HCT116 (cell line): ENCODE data around the gene MYADML2. TPM values are rescaled to one million over a fixed set of nuclear protein-coding genes. Genes with fewer than 3 reads are reported as not detected.

ENCODE experiments used
- ATAC-seq: fragments of 200-7000 bp; cut with Tn5 transposase; 2 replicates; pipeline ENCODE4 v1.9.1; 2020; ENCODE audit warnings: mild to moderate bottlenecking, moderate library complexity
- BruUV-seq: library from RNA; stranded (reverse); fragments of 400-500 nt; replicated peaks from 2 replicates; lab custom pipeline; 2021; lab: Mats Ljungman, UMichigan
- CTCF ChIA-PET: fragments of 300-600 bp; sonication (Branson Sonifier 250); formaldehyde crosslinking; loops from one replicate; lab custom pipeline; 2021; ENCODE audit warnings: antibody characterized with exemption; lab: Charles Lee
- POLR2A ChIA-PET: fragments of 300-600, 350-600 bp; sonication (Branson Sonifier 250); formaldehyde crosslinking; loops from one replicate; lab custom pipeline; 2021; ENCODE audit warnings: antibody characterized with exemption; lab: Charles Lee
- RAD21 ChIA-PET, 2 experiments: fragments of 300-600 bp; sonication (Branson Sonifier 250); formaldehyde crosslinking; loops; one replicate each; lab custom pipeline; 2023; ENCODE audit warnings: low total read pairs in 2 of 2; ENCODE audit not compliant: uncharacterized antibody in 2 of 2, unreplicated experiment in 2 of 2, low non-redundant PET in 1 of 2; lab: Charles Lee
- DNase-seq: peaks from one replicate; pipeline ENCODE4 v3.0.0-alpha.2; 2010; ENCODE audit warnings: low read depth, low spot score
- H2AFZ ChIP-seq: fragments of 200-600 bp; shearing (Covaris generic), sonication (generic); 2 replicates; pipeline ENCODE4 v1.6.1; 2017; ENCODE audit warnings: low read depth, mixed run types, mixed read lengths, antibody characterized with exemption, low read length; ENCODE audit not compliant: poor library complexity, severe bottlenecking
- H3K27ac ChIP-seq: 2 replicates; pipeline ENCODE4 v1.5.1; 2012; ENCODE audit warnings: low read depth, low read length
- H3K27me3 ChIP-seq: fragments of 200-600 bp; sonication (generic); 2 replicates; pipeline ENCODE4 v1.6.1; 2016; ENCODE audit warnings: mixed run types, low read length, mixed read lengths; ENCODE audit not compliant: insufficient read depth
- H3K36me3 ChIP-seq, 2 experiments: fragments of 200-500 bp in 1 of 2; fragments of 200-600 bp in 1 of 2; sonication (Bioruptor generic) in 1 of 2; sonication (generic) in 1 of 2; 2 replicates each; pipeline versions ENCODE4 v1.5.1 to v1.6.1; 2014 to 2016; ENCODE audit warnings: low read length in 2 of 2, inconsistent platforms in 1 of 2, mixed read lengths in 1 of 2, mixed run types in 1 of 2; ENCODE audit not compliant: insufficient read depth in 2 of 2, control insufficient read depth in 1 of 2
- H3K4me1 ChIP-seq, 2 experiments: fragments of 200-600 bp in 1 of 2; sonication (generic) in 1 of 2; 2 replicates each; pipeline versions ENCODE4 v1.5.1 to v1.6.1; 2012 to 2017; ENCODE audit warnings: low read length in 2 of 2, inconsistent platforms in 1 of 2, mild to moderate bottlenecking in 1 of 2, mixed read lengths in 1 of 2, mixed run types in 1 of 2, moderate library complexity in 1 of 2; ENCODE audit not compliant: insufficient read depth in 2 of 2, control insufficient read depth in 1 of 2
- H3K4me2 ChIP-seq: fragments of 200-600 bp; sonication (generic); 2 replicates; pipeline ENCODE4 v1.6.1; 2017; ENCODE audit warnings: mixed run types, low read length, mixed read lengths
- H3K4me3 ChIP-seq, 2 experiments: fragments of 200-600 bp in 1 of 2; sonication (generic) in 1 of 2; replicated peaks in 1 of 2; 2 replicates each; pipeline ENCODE4 v1.5.1; 2011 to 2016; ENCODE audit warnings: low read length in 2 of 2, control low read depth in 1 of 2, low read depth in 1 of 2, mild to moderate bottlenecking in 1 of 2, mixed read lengths in 1 of 2, mixed run types in 1 of 2
- H3K79me2 ChIP-seq: fragments of 200-600 bp; sonication (generic); 2 replicates; pipeline ENCODE4 v1.6.1; 2017; ENCODE audit warnings: mild to moderate bottlenecking, mixed run types, low read length, moderate library complexity, mixed read lengths; ENCODE audit not compliant: insufficient read depth
- H3K9ac ChIP-seq: fragments of 200-600 bp; sonication (generic); 2 replicates; pipeline ENCODE4 v1.6.1; 2016; ENCODE audit warnings: low read length, mixed read lengths
- H3K9me2 ChIP-seq: fragments of 200-600 bp; sonication (generic), shearing (Covaris generic); 2 replicates; pipeline ENCODE4 v1.6.1; 2017; ENCODE audit warnings: mixed run types, mild to moderate bottlenecking, moderate library complexity; ENCODE audit not compliant: insufficient read depth
- H3K9me3 ChIP-seq, 2 experiments: fragments of 200-500 bp in 1 of 2; fragments of 200-600 bp in 1 of 2; sonication (Bioruptor generic) in 1 of 2; sonication (generic) in 1 of 2; 2 replicates each; pipeline ENCODE4 v1.6.1; 2014 to 2017; ENCODE audit warnings: low read length in 2 of 2, mixed read lengths in 2 of 2, inconsistent platforms in 1 of 2, low read depth in 1 of 2, mild to moderate bottlenecking in 1 of 2, mixed run types in 1 of 2, moderate library complexity in 1 of 2; ENCODE audit not compliant: control insufficient read depth in 1 of 2, insufficient read depth in 1 of 2
- H4K20me1 ChIP-seq: fragments of 200-600 bp; sonication (generic), shearing (Covaris generic); 2 replicates; pipeline ENCODE4 v1.6.1; 2017; ENCODE audit warnings: mixed run types, mild to moderate bottlenecking, moderate library complexity; ENCODE audit not compliant: insufficient read depth
- CBX3 ChIP-seq: IDR thresholded peaks from 2 replicates; pipeline ENCODE4 v1.6.1; 2012; ENCODE audit warnings: low read depth
- CEBPB ChIP-seq: IDR thresholded peaks from 2 replicates; pipeline ENCODE4 v1.6.1; 2012; ENCODE audit warnings: low read depth
- CTCF ChIP-seq, 3 experiments: fragments of 200-600 bp in 1 of 3; sonication (generic) in 1 of 3; IDR thresholded peaks in 2 of 3; conservative IDR thresholded peaks in 1 of 3; 2 replicates each; pipeline ENCODE4 v1.5.1; 2012 to 2017; ENCODE audit warnings: low read depth in 2 of 3, low read length in 2 of 3, antibody characterized with exemption in 1 of 3, borderline replicate concordance in 1 of 3, control low read depth in 1 of 3, mild to moderate bottlenecking in 1 of 3, mixed read lengths in 1 of 3, mixed run types in 1 of 3, moderate library complexity in 1 of 3; ENCODE audit not compliant: insufficient read depth in 1 of 3
- REST ChIP-seq: IDR thresholded peaks from 2 replicates; pipeline ENCODE4 v1.6.1; 2012; ENCODE audit warnings: low read depth
- SIN3A ChIP-seq: IDR thresholded peaks from 2 replicates; pipeline ENCODE4 v1.6.1; 2012; ENCODE audit warnings: low read depth
- SP1 ChIP-seq: IDR thresholded peaks from 2 replicates; pipeline ENCODE4 v1.6.1; 2012; ENCODE audit warnings: low read depth
- TCF7L2 ChIP-seq: IDR thresholded peaks from 2 replicates; pipeline ENCODE4 v1.7.0; 2011; ENCODE audit warnings: borderline replicate concordance, inconsistent platforms; ENCODE audit not compliant: insufficient read depth, insufficient read length; ENCODE audit errors: extremely low read depth
- ZFX ChIP-seq: fragments of 450-650 bp; IDR thresholded peaks from 2 replicates; pipeline ENCODE4 v1.6.1; 2017
- intact Hi-C: fragments of 100-400 bp; cut with micrococcal nuclease; formaldehyde crosslinking; loops from 2 replicates; pipeline ENCODE4 v1.10.0; 2022
- total RNA-seq: library from RNA; stranded (reverse); gene quantifications from one replicate; pipeline ENCODE4 v1.2.1, GENCODE V29; 2021; ENCODE audit not compliant: unreplicated experiment

Gene MYADML2
- total RNA-seq, 1 experiment from 2014 or later: not detected

GRCh38 chr17:81932333-81932983 lies 14.6 kb downstream of the MYADML2 start:
- ATAC-seq (no peak), DNase-seq (no peak)
- Histone ChIP-seq H3K4me1 (peaks cover 14 to 64% of the 10 kb centered on the region in 2 experiments; a peak in 3 of 4 replicates), H3K4me2 (no peak overlapping the region), H3K4me3 (no peak overlapping the region), H3K9ac (no peak overlapping the region), H4K20me1 (no peaks in the 10 kb centered on the region), H3K9me2 (no peaks in the 10 kb centered on the region), H3K9me3 (no peaks in the 10 kb centered on the region), H3K36me3 (peaks cover 6 to 33% of the 10 kb centered on the region in 2 experiments; a peak in 2 of 4 replicates), H3K27ac (0 out of 2 replicates have a peak overlapping the region, but pooled peaks have one; percentile 11), H2AFZ (no peak overlapping the region), H3K27me3 (no peaks in the 10 kb centered on the region), H3K79me2 (peaks cover 22% of the 10 kb centered on the region)
- BruUV-seq: TSS peak; percentile 4
- ChIA-PET RAD21 (no interaction called here), POLR2A (interaction anchor here (0.9 kb wide), 1 partner anchor 17 kb away, joined by 3 read pairs; no protein-coding TSS in a partner anchor), CTCF (no interaction called here)
- no peak for TF ChIP-seq ZFX
- TF ChIP-seq SIN3A: peak; percentile 39
- no peak for TF ChIP-seq CTCF (IDR thresholded peaks at IDR 0.05 in 2 of 3, conservative IDR thresholded peaks at IDR 0.05 in 1 of 3; ENCODE audit: borderline replicate concordance in 1 of 3, insufficient read depth in 1 of 3, low read depth in 2 of 3, low read length in 2 of 3)
- TF ChIP-seq REST: no peak
- no peak for TF ChIP-seq CEBPB
- no peak for TF ChIP-seq SP1
- no peak for TF ChIP-seq CBX3
- TF ChIP-seq TCF7L2: no peak
- intact Hi-C loops: no loop called here
